Sigmoid colon (tissue), 4 donors: ENCODE data around the gene CACNB2.

ENCODE experiments used
- POLR2A ChIP-seq, 2 donors: fragments of 450-650 bp; IDR thresholded peaks; one replicate each; pipeline ENCODE4 v1.6.1; 2016; ENCODE audit warnings: antibody characterized with exemption in 2 of 2, mild to moderate bottlenecking in 2 of 2, moderate library complexity in 2 of 2
- POLR2AphosphoS5 ChIP-seq, 4 donors: sonication (generic); formaldehyde crosslinking; IDR thresholded peaks; one replicate each; pipeline ENCODE4 v1.6.1; 2017; ENCODE audit warnings: antibody characterized with exemption in 4 of 4
- TF ChIP-seq, protein P1 (sequence below), 4 experiments: fragments of 450-650 bp in 3 of 4; fragments of 200-600 bp in 1 of 4; IDR thresholded peaks; one replicate each; pipeline ENCODE4 v1.5.1; 2016 to 2019; ENCODE audit warnings: antibody characterized with exemption in 4 of 4, mild to moderate bottlenecking in 3 of 4, moderate library complexity in 2 of 4

DNA sequence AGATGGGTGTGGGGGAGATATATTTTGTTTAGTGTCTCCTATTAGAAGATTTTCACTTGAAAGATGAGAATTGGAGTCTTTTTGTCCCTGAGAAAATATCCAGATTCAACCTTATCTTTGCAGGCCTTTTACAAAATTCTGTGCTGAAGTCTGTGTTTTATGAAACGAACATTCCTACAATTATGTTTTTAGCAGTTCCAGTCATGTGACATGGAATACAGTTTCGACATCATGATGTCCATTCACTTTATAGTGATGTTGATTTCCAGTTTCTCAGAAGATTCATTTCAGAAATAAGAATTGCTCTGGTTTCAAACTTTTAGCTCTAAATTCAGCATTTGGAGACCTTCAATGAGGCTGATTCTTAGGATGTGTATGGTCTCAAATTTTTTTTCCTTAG, 54.4 kb downstream of the CACNB2 start:
- no peak for TF ChIP-seq POLR2AphosphoS5 (IDR thresholded peaks at IDR 0.05)
- TF ChIP-seq, protein P1, sequence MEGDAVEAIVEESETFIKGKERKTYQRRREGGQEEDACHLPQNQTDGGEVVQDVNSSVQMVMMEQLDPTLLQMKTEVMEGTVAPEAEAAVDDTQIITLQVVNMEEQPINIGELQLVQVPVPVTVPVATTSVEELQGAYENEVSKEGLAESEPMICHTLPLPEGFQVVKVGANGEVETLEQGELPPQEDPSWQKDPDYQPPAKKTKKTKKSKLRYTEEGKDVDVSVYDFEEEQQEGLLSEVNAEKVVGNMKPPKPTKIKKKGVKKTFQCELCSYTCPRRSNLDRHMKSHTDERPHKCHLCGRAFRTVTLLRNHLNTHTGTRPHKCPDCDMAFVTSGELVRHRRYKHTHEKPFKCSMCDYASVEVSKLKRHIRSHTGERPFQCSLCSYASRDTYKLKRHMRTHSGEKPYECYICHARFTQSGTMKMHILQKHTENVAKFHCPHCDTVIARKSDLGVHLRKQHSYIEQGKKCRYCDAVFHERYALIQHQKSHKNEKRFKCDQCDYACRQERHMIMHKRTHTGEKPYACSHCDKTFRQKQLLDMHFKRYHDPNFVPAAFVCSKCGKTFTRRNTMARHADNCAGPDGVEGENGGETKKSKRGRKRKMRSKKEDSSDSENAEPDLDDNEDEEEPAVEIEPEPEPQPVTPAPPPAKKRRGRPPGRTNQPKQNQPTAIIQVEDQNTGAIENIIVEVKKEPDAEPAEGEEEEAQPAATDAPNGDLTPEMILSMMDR (IDR thresholded peaks at IDR 0.05) = no peak
- no peak for TF ChIP-seq POLR2A (IDR thresholded peaks at IDR 0.05)
